Measurements from ENCODE around the gene WDR81.

DNA sequence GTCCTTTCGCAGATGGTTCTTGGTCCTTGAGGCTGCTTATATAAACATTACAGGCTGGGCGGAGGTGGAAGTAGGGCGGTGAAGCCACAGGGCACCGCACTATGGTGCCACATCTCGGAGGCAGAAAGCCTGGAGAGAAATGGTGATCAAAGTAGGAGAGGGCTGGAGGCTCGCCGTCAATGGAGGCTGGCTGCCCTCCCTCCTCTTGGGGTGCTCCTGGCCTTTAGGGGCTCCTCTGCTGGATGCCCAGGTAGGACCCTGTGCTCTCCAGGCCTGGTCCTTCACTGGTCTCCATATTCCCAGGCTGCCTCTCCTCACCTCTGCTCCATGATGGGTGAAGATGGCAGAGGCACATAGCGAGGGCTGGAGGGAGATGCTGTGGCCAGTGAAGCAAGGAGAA is 12.2 kb upstream of the WDR81 start:
- TF ChIP-seq, protein P1, sequence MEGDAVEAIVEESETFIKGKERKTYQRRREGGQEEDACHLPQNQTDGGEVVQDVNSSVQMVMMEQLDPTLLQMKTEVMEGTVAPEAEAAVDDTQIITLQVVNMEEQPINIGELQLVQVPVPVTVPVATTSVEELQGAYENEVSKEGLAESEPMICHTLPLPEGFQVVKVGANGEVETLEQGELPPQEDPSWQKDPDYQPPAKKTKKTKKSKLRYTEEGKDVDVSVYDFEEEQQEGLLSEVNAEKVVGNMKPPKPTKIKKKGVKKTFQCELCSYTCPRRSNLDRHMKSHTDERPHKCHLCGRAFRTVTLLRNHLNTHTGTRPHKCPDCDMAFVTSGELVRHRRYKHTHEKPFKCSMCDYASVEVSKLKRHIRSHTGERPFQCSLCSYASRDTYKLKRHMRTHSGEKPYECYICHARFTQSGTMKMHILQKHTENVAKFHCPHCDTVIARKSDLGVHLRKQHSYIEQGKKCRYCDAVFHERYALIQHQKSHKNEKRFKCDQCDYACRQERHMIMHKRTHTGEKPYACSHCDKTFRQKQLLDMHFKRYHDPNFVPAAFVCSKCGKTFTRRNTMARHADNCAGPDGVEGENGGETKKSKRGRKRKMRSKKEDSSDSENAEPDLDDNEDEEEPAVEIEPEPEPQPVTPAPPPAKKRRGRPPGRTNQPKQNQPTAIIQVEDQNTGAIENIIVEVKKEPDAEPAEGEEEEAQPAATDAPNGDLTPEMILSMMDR (IDR thresholded peaks at IDR 0.05) = no peak
- TF ChIP-seq POLR2A (IDR thresholded peaks at IDR 0.05) = no peak

Data from esophagus squamous epithelium (tissue), 4 donors.